Stimulated activated CD4-positive, alpha-beta T cell treated with anti-CD3 and anti-CD28 coated beads, Interleukin-1b, Interleukin-23, amount 100 ng/mL, for 48 hours (primary cell): ENCODE results near the gene RFT1.

Source experiments
- DNase-seq: peaks from one replicate; pipeline ENCODE4 v3.0.0-alpha.2; 2020

Gene RFT1

DNA sequence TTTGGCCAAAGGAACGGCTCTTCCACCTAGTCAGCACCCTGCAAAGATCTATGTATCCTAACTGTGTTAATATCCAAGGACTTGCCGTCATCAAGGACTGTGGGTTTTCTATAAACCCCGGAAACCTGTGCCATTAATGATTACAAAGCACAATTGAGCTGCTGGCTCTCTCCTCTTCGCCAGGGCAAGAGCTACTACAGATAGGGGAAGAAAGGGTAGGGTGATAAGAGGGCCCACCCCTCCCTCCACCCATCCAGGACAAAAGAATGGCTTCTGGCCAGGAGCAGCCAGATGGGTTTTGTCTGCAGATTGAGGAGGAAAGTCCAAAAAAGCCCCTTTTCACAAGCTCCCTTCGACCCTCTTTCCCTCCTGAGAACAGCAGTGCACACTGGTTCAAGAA lies 9.9 kb downstream of the RFT1 start:
- DNase-seq = no peak

DNA sequence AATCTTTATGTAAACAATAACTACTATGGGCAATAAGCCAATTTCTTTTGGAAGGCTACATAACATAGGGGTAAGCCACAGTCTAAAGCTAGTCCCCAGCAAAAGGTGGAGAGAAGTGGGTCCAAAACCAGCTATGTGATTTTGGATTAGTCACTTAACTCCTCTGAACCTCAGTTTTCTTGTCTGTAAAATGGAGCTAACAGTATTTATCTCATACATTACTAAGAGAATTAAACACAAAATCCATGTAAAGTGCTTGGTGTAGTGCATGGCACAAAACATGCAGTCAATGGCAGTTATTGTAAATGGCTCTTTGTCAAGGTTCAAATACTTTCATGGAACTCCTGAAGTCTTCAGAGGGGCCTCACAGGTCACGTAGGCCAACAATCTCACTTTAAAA lies 13.3 kb downstream of the RFT1 start:
- DNase-seq = no peak

GRCh38 chr3:53114412-53115074 lies 15.7 kb downstream of the RFT1 start:
- DNase-seq = peak; percentile 42

GRCh38 chr3:53114011-53114400 lies 16.2 kb downstream of the RFT1 start:
- peak; percentile 82 for DNase-seq

- DNase-seq = no peak
Measured at GRCh38 chr3:53113293-53114010, 16.8 kb downstream of the RFT1 start.

DNA sequence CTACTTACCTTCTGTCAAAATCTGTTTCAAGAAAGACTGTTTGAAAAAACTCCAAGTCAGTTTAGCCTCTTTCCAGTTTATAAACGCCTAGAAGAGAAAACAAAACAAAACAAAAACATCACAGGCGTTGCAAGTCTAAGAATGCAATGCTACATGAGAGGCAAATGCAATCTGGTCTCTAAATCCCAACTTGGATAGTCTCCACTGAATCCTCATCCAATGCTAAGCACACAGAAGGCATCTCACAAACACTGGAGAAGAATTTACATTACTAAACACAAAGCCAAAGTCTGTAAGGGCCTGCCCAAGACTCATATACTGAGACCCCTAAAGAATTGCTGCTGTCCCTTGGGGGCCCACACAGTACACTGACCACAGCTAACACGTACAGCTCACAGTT lies 18.4 kb downstream of the RFT1 start:
- no peak for DNase-seq

DNA sequence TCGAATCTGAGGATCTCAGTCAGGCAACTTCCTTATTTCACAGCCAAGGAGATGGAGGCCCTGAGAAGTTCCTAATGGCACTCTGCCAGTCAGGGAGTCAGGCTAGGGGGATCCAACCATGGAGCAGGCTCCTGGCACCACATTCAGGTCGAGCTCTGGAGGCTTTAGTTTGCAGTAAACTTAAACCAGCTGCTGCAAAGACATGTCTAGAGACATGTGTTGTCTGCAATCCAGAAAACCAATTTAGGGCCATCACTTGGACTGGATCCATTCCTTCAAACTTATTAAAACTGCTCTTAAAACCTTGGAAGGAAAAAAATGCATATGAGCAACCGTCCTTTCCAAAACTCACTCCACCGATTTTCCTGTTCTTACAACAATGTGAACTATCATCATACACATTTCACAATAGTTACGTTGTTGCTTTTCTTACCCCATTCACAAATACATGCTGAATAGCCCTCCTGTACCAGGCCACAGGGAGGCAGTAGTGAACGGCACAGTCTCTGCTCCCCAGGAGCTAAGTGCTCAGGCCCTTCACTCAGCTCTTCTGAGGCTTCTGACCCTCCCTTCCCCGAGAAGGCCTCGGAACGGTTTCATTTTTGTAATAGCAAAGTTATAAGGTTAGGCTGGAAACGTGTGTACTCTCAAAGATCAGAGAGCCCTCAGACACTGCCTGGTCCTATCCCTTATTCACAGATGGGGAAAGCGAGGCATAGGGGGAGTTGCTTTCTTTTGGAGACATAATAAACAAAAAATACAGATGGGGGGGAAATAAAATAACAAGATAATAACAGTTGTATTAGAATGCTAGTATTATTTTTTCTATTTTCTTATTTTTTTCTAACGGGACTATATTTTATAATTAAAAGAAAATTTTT lies 20.1 kb downstream of the RFT1 start:
- DNase-seq = peak; percentile 68

DNA sequence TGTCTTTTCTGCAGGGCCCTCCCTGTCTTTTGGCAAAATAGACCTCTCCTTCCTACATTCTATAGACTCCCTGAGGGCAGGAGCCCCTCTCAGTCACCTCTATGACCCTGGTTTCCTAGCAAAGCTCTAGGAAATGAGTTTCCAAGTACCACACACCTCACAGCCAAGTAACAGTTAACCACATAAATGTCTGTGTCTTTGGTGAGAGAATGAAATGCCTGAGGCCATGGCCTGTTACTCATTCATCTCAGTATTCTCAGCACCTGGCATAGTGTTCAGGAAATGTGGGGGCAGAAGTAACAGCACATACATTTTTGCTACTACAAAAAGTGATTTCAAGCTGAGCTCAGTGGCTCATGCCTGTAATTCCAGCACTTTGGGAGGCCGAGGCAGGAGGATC lies 21.0 kb downstream of the RFT1 start:
- DNase-seq = peak; percentile 60

- no peak for DNase-seq
Measured at GRCh38 chr3:53104762-53105161, 25.5 kb downstream of the RFT1 start.

DNA sequence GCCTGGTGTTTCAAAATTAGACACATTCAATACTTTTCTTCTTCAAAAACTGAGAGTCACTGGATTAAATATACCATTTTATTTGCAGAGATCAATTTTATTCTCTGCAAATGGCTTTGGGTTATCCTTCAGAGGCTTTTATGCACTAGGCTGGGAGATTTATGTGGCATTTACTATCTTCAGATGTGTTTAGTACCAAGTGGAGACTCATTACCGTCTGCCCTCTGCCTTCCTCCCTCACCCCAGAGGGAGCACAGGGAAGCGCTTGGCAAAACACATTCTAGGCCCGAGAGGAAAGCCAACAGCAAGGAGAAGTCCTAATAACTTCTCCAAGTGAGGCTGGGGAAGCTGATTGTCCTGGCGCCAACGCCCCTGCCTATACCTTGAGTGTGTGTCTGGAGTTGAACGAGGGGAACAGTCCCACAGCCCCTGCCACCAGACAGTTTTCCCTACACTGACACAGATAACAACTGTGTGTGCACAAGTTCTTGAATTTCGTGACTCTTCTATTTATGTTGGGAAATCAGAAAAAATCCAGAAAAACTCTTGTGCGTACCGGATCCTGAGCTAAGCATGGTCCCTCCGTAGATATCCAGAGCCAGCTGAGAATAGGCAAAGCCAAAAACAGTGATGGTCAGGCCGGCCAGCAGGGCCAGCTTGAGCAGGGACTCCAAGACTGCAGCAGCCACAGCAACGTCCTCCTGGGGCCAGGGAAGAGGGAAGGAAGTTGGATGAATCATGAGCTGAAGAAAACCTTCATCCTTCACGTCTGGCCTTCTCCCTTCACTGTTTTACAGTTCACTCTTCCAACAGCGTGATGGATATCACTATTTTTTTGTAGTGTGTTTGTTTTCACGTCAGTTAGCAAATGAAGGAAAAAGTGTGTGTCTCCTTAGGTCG lies 26.6 kb downstream of the RFT1 start:
- no peak for DNase-seq

DNA sequence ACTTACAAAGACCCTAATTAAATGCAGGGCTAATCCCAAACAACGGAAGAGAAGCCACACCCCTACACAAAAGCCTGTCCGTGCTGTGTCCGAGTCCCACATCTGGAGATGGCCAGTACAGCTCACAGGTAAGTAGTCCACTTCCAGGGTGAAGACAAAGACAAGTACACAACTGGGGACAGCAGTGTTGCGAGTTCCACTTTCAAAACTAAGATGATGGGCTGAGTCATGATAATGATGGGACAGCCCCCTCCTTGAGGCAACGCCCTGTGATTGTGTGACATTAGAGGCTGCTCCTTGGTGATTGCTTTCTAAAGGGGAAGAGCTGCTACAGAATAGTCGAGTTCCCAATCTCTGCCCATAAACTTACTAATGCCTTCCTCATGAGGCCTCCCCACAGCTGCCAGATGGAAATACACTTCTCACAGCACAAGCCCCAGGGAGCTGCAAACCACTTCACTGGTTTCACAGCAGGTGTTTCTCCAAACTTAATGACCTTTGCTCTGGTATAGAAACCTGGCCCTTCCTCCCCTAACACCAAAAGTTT lies 27.6 kb downstream of the RFT1 start:
- peak; percentile 61 for DNase-seq

GRCh38 chr3:53101956-53102355 lies 28.3 kb downstream of the RFT1 start:
- DNase-seq = no peak

DNA sequence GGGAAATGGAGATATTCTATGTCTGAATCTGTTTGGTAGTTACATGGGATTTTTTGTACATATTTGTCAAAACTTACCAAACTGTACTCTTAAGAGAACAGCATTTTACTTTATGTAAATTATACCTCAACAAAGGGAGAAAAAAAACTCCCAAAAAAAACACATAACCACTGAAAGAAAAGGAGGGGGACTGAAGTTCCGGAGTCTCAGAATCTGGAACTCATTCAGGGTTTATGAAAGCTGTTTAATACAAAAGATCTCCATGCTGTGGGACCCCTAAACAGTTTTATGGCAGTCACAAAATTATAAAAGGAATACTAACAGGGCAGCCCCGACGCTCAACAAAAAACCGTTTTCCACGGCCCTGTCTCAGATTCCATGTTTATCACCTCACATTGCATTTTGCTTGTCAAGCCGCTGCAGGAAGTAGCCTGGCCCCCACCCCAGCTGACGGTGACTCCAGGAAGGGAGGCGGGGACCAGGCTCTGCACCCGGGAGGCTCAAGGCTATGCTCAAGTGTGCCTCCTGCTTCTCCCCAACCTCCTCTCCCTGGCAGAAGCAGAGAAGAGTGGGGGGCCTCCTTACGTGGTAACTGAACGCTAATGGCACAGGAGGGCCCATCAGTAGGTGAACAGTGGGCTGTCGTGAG lies 29.3 kb downstream of the RFT1 start:
- no peak for DNase-seq

DNA sequence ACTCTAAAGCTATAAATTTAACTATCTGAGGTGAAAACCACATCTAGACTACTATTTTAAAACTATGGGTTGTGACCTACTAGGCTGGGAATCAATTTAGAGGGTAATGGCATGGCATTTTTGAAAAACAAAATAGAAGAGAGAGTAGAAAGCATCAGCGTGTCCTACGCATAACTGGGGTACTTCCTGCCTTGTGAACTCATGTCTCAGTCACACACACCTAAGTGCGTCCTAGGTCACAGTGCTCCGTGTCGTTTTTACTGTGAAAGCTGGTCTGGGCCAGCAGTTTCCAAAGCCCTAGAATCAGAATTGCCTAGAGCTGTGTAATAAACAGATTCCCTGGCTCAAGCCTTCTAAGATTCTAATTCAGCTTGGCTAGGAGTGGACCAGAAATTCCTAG lies 32.3 kb downstream of the RFT1 start:
- DNase-seq = no peak

GRCh38 chr3:53092942-53093341 lies 37.3 kb downstream of the RFT1 start:
- no peak for DNase-seq

- no peak for DNase-seq
Measured at GRCh38 chr3:53092216-53092615, 38.0 kb downstream of the RFT1 start.

DNA sequence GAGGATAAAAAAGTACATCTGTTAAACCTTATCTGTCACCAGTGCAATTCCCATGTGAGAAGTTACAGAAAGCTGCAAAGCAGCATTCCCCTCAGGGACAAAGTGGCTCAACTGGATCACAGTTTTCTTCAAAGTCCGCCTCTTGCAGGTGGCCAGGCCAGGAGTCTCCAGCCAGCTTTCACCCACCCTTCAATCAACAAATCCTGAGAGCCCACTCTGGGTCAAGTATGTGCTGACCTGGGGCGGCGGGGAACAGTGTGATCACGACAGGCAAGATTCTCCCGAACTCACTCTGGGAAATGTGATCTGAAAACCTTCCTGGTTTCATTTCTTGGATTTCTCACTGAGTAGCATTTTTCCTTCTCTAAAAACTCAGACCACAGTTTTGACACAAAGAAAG lies 39.2 kb downstream of the RFT1 start:
- no peak for DNase-seq

- DNase-seq = no peak
Measured at GRCh38 chr3:53089511-53089910, 40.7 kb downstream of the RFT1 start.

GRCh38 chr3:53085476-53085875 lies 44.8 kb downstream of the RFT1 start:
- DNase-seq = no peak

GRCh38 chr3:53084310-53085001 lies 45.8 kb downstream of the RFT1 start:
- DNase-seq = peak; percentile 31

- no peak for DNase-seq
Measured at GRCh38 chr3:53083949-53084309, 46.3 kb downstream of the RFT1 start.
